Right renal cortex interstitium (tissue), 3 donors: ENCODE data around the gene CACNG6. TPM values are rescaled to one million over a fixed set of nuclear protein-coding genes. Genes with fewer than 3 reads are reported as not detected.
"Not testable (repeated sequence)": the region's sequence is repeated elsewhere in the genome, so short reads cannot be mapped to it uniquely, and the experiment has no call there.

Experiments
- DNase-seq, 3 donors: peaks; one replicate each; pipeline ENCODE4 v3.0.0-alpha.2; 2013; ENCODE audit warnings: low read depth in 3 of 3, low spot score in 2 of 3
- polyA plus RNA-seq, 3 donors: library from polyadenylated mRNA; unstranded; fragments of 120-200 nt; gene quantifications; one replicate each; pipeline ENCODE4 v1.2.1, GENCODE V29; 2013; ENCODE audit not compliant: insufficient read length in 3 of 3

Gene CACNG6, protein sequence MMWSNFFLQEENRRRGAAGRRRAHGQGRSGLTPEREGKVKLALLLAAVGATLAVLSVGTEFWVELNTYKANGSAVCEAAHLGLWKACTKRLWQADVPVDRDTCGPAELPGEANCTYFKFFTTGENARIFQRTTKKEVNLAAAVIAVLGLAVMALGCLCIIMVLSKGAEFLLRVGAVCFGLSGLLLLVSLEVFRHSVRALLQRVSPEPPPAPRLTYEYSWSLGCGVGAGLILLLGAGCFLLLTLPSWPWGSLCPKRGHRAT
- under 1 TPM; 0.44 to 0.74 (median 0.71) TPM for polyA plus RNA-seq

DNA sequence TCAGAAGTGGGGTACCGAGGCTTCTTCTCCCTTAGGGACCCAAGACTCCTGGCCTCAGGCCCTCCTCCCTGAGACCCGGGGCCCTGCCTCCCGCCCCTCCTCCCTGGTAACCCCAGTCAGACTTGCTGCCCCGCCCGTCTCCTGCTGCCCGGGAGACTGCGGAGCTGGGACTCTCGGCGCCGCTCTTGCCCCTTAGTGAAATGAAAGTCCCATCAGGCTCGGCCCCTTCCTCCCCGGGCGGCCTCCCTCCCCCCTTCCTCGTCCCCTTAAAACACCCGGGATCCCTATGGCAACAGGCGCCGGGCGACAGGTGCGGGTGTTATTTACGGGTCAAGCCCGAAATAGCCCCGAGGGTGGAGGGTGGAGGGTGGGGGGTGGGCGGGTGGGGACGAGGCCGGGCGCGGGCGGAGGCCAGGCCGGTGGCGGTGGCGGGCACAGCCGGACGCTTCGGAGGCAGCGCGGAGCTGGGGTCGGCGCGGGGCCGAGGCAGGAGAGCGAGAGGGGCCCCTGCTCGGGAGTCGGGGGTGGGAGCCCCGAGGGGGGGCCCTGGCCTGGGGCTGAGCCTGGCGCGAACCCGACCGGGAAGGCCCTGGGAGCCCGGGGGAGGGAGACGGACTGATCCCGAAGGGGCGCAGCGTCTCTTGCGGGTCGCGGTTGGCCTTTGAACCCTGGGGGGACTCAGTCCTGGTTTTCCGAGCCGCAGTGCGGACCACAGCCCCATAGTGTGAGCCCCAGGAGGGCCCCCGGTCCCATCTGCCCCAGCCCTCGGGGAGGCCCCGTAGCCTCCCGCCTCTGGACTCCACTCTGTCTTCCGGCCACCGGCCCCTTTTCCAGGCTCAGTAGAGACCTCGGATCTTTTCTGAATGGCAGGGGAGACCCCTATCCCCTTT, at the start of gene CACNG6:
Gene CACNG6 (plus strand): TSS at position 414 of the 890 bp plus-strand sequence. CDS start 1,241 bp downstream, outside the sequence.
- DNase-seq: no peak

DNA sequence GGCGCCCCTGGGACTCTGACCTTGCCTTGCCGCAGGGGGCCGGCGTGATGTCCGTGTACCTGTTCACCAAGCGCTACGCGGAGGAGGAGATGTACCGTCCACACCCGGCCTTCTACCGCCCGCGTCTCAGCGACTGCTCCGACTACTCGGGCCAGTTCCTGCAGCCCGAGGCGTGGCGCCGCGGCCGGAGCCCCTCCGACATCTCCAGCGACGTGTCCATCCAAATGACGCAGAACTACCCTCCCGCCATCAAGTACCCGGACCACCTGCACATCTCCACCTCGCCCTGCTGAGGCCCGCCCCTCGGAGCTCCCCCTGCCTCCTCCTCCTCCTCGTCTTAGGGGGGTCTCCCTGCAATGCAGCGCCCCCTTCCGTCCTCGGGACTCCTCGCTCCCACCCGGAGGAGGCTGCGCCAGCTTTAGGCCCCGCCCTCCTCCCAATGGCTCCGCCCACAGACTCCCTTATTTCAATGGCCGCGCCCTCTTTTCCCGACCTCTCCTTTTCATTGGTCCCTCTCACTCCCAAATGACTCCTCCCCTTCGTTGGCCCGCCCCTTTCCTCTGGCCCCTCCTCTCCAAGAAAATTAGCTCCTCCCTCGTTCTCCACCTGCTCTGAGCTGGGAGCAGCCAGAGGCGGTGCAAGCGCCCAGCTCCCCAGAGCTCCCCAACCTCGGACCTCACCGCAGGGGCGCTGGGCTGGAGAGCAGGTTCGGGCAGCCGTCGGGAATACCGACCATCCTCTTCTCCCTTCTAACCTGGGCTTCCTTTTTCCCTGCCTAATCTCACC, 49.2 kb upstream of the CACNG6 start:
- DNase-seq: no peak

GRCh38 chr19:53944416-53944815, 47.0 kb upstream of the CACNG6 start:
- DNase-seq: no peak

DNA sequence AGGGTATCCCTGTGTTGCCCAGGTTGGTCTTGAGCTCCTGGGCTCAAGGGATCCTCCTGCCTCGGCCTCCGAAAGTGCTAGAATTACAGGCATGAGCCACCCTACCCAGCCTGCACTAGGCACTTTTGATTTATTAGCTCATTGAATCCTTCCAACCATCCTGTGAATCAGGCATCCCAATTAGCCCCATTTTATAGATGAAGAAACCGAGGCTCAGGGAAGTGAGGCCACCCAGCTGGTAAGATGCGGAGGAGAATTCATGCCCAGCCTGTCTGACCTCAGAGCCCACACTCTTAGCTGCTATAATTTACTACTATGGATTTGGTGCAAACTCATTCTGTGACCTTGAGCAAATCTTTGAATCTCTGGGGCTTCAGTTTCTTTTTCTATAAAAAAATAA, 46.5 kb upstream of the CACNG6 start:
- DNase-seq: no peak

DNA sequence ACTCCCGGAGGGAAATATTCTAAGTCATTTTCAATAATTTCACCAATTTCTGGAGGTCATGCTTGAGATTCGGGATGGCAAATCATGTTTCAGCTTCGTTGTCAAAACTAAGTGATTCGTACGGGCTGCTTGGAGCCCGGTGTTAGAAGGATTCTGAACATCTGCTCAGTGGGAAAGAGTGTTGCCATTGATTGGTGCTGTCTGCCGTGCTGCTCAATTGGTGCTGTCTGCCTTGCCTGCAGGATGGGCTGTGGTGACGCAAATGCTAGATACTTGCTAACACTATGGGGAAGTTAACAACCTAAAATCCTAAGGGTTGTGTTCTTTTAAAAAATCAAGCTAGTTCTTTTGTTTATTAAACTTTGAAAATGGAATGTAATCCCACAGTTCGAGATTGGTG, 46.0 kb upstream of the CACNG6 start:
- no peak for DNase-seq

- no peak for DNase-seq
Measured at GRCh38 chr19:53945998-53946397, 45.4 kb upstream of the CACNG6 start.

DNA sequence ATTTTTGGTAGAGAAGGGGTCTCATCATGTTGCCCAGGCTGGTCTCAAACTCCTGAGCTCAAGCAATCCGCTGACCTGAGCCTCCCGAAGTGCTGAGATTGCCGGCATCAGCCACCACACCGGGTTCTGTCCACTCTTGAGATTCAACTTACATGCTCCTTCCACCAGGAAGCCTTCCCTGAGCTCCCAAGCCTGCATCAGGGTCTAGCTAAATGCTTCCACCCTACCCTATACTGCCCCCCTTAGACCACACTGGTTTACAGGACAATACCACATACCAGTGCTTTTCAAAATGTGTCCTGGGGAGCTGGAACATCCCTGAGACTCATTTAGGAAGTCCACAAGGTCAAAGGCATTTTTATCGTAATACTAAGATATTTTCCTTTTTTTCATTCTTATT, 43.8 kb upstream of the CACNG6 start:
- DNase-seq: no peak

DNA sequence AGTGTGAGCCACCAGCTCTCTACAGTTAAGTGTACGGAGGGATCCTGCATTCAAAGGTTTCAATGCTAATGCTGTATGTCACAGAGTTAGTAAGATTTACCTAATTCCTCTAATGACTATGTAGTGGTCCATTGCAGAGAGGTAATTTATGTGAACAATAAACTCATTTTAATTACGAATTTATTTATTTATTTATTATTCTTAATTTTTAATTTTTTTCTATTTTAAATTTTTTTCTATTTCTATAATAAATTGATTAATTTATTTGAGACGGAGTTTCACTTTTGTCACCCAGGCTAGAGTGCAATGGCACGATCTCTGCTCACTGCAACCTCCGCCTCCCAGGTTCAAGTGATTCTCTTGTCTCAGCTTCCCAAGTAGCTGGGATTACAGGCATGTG, 42.8 kb upstream of the CACNG6 start:
- DNase-seq: not testable (repeated sequence)

DNA sequence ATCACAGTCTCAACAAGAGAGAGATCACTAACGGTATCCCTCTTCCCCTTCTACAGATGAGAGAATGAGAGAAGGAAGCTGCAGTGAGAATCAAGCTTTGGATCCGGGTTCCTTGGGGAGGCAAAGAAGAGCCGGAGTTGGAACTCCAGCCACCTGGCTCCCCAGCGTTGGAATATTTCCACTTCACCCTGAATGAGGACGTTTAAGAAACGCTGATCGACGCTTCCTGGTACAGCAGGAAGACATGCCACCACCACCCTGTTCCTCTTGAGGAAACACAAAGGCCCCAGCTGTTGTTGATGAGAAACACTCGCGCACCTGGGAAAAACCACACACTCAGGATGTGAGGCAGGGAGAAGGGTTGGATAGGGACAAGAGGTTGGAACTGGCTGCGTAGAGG, 40.0 kb upstream of the CACNG6 start:
- no peak for DNase-seq

- no peak for DNase-seq
Measured at GRCh38 chr19:53951947-53952346, 39.5 kb upstream of the CACNG6 start.

- DNase-seq: no peak
Measured at GRCh38 chr19:53953383-53953782, 38.1 kb upstream of the CACNG6 start.

DNA sequence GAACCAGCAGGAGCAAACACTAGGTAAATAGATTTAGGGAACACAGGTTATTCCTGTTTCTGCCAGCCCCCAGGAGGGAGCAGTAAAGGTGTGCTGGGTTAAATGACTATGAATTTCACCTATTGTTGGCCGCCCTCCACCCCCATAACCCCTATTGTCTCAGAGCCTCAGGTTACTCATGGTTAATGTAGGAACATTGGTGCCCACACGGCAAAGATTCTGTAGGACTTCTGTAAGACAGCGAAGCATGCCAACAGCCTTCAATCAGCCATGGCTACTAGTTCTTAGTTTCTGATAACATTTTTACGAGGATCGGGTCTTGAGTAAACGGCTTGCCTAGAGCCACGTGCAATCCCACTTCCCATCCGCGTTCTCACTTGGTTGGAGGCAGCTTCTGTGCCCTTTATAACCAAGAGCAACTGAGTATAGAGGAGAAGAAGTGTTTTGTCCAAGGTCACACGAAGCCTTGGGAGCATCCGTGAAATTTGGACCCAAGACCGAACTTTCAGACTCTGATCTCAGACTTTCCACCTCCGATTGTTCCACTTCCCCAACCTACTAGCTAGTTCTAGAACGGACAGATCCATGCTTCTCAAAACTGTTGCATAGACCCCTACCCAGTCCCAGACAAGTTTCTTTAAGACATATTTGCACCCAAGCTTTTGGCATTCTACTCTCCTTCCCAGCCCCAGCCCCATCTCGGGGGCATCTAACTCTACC, 33.8 kb upstream of the CACNG6 start:
- DNase-seq: no peak

DNA sequence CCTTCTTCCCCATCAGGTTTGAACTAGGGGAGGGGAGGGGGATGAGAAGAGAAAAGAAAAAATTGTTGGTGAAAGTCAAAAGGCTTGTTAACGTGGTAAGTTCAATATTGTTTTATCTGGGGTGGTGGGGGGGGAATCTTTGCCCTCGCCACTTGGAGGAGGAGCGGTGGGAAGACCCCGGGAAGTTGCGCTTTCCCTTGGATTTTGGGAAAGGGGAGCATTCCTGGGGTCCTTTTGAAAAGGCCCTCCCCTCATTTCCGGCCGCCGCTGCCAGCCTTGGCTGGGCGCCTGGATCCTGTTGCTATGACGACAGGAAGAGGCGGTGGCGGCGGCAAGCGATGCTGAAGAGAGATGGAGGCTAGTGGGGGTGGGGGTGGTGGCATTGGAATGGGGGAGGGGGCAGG, 33.3 kb upstream of the CACNG6 start:
- DNase-seq: no peak

- no peak for DNase-seq
Measured at GRCh38 chr19:53958823-53959757, 32.3 kb upstream of the CACNG6 start.

DNA sequence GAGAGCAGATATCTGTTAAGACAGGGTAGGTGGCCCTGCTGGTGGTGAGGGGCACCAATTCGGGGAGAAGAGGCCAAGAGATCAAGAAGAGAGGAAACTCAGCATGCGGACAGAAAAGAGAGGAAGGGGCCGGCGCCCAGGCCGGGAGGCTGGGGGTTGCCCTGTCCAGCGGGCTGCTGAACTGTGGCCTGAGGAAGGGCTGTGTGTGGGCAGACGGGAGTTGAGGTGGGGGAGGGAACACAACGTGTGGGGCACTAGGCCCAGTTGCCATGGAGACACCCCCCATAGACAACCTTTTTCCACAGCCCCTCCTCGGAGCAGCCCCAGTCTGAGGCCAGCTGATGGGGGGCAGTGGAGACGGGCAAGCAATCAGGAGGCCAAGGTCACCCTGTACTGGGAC, 31.2 kb upstream of the CACNG6 start:
- no peak for DNase-seq

DNA sequence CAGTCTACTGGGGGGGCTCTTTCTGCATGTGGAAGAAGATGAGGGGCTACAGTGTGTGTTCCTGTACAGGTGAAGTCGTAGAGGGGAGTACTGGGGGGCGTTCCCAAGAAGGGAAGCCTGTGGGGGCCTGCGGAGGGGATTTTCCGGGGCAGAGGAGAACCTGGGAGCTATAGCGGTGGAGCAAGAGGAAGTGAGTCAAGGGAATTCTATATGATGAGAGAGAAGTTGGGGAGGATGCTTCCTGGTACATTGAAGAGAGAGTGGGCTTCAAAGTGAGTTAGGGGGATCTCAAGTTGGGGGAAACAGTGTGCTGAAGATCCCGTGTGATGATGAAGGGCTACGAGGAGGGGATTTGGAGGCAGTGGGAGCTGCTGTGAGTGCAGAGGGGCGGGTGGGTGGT, 30.6 kb upstream of the CACNG6 start:
- DNase-seq: no peak

DNA sequence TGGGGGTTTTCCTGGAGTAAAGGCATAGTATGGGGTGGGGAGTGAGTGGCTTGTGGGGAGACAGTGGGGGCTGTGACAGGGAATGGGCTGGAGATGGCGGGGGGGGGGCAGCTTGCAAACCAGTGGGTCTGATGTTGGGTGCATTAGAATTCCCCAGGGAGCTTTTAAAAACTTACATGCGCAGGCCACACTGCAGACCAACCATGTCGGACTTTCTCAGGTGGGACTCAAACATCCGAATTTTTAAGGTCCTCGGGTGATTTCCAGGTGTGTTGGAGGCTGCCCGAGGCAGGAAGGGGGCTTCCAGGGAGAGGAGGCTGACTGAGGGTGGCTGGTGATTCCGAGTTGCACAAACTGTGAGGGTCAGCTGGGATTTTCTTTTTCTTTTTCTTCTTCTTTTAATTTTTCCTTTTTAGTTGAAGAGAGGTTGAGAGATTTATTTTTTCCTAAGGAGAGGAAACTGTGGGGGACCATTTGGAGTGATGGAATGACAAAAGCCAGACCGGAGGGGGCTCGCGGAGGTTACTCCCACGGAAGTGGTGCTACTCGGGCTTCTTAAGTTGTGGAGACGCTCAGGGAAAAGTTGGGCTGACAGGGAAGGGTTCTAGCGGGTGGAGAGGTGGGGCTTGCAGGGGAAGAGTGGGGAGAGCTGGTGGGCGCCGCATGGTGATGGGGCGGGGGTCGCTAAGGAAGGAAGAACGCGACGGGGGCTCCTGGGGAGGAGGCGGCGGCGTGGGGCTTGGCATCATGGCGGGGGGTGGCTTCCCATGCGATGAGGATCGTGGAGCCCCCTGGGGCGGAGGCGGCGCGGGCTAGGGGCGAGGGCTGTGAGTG, 29.7 kb upstream of the CACNG6 start:
- DNase-seq: no peak

- DNase-seq: no peak
Measured at GRCh38 chr19:53962887-53963431, 28.5 kb upstream of the CACNG6 start, which contains the start of gene CACNG8. Gene CACNG8 (plus strand): TSS chr19:53962937.
